GM23248 (cell line): Measurements from ENCODE around the gene STEAP3.

Source experiments
- EZH2 ChIP-seq: fragments of 200-600 bp; sonication (generic); IDR thresholded peaks from 2 replicates; pipeline ENCODE4 v1.6.1; 2018; ENCODE audit warnings: antibody characterized with exemption, mild to moderate bottlenecking; ENCODE audit not compliant: insufficient read depth, poor library complexity, severe bottlenecking
- EZH2phosphoT487 ChIP-seq: fragments of 200-600 bp; sonication (generic); IDR thresholded peaks from 2 replicates; pipeline ENCODE4 v1.6.1; 2018; ENCODE audit warnings: antibody characterized with exemption, moderate library complexity, mild to moderate bottlenecking, low read depth; ENCODE audit not compliant: insufficient read depth

DNA sequence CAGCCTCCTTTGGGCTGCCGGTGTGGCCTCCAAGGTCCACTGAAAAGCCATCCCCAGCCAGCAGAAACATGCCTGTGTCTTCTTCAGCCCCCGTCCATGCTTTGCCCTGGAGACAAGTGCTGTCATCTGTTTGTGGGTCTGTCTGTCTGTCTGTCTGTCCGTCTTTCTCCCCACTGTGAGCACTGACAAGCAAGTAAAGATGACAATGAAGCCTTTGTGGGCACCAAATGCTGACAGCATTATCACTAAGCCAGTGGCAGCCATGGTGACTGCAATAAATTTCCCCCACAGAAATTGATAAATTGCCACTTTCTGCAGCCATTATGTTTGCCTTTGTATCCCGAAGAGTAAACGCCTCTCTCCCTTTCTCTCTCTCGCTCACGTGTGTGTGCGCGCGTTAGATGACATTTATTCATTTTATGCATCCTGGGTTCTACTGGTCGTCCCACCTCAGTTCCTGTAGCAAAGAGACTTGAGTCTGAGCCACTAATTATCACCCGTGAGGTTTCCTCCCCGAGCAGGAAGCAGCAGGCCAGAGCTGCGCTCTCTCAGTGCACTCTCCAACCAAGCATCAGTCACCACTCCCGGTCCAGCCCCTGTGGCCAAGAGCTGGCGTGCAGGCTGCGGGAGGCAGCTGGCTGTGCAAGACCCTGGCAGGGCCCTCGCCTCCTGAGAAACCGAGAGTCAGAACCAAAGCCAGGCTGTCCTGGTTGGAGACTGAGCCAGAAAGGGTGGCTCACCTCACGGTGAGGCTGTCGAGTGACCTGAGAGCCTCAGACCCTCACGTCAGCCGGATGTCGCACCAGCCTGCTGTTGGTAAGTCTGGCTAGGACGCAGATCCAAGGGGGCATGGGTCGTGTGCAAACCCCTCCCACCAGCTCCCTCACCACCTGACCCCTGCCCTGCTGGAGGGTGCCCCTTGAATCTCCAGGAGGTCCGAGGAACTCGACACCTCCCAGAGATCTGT lies 6.9 kb downstream of the STEAP3 start:
- TF ChIP-seq EZH2phosphoT487, result no peak
- no peak for TF ChIP-seq EZH2
